OCI-LY3 (cell line): ENCODE measurements around the gene SLC25A33.

ENCODE experiments used
- H2AFZ ChIP-seq: fragments of 200-600, 300-600 bp; shearing (Covaris generic); 2 replicates; pipeline ENCODE4 v1.6.0; 2014; ENCODE audit warnings: antibody characterized with exemption, low read depth, low read length
- H3K27ac ChIP-seq: fragments of 200-600, 300-600 bp; sonication (generic); 2 replicates; pipeline ENCODE4 v1.5.1; 2014; ENCODE audit warnings: mild to moderate bottlenecking, low read length, moderate library complexity, mixed read lengths
- H3K27me3 ChIP-seq: fragments of 200-600, 300-600 bp; sonication (generic); 2 replicates; pipeline ENCODE4 v1.6.1; 2014; ENCODE audit warnings: low read depth, low read length, mixed read lengths
- H3K36me3 ChIP-seq: fragments of 200-600, 300-600 bp; sonication (generic); replicated peaks from 2 replicates; pipeline ENCODE3; 2014; ENCODE audit warnings: low read depth, low read length, mixed read lengths
- H3K4me1 ChIP-seq: fragments of 300-600, 200-600 bp; sonication (generic); 2 replicates; pipeline ENCODE4 v1.6.1; 2014; ENCODE audit warnings: low read length, mixed read lengths
- H3K4me2 ChIP-seq: fragments of 200-600, 300-600 bp; sonication (generic); 2 replicates; pipeline ENCODE4 v1.6.1; 2014; ENCODE audit warnings: low read length, mixed read lengths
- H3K4me3 ChIP-seq: fragments of 300-600, 200-600 bp; sonication (generic); 2 replicates; pipeline ENCODE4 v1.5.1; 2014; ENCODE audit warnings: antibody characterized with exemption, mild to moderate bottlenecking, low read length, moderate library complexity
- H3K79me2 ChIP-seq: fragments of 300-600, 200-600 bp; shearing (Covaris generic); 2 replicates; pipeline ENCODE4 v1.6.1; 2014; ENCODE audit warnings: mild to moderate bottlenecking, low read length, mixed read lengths
- H3K9ac ChIP-seq: fragments of 300-600, 200-600 bp; shearing (Covaris generic); 2 replicates; pipeline ENCODE4 v1.6.0; 2014; ENCODE audit warnings: mild to moderate bottlenecking, low read length, moderate library complexity
- H3K9me3 ChIP-seq: fragments of 200-600, 300-600 bp; shearing (Covaris generic); 2 replicates; pipeline ENCODE4 v1.6.1; 2014; ENCODE audit warnings: low read length, mixed read lengths; ENCODE audit not compliant: insufficient read depth
- H4K20me1 ChIP-seq: fragments of 200-600, 300-600 bp; sonication (generic); 2 replicates; pipeline ENCODE4 v1.6.1; 2016; ENCODE audit warnings: low read length, mixed read lengths; ENCODE audit not compliant: insufficient read depth
- CTCF ChIP-seq: fragments of 200-600, 300-600 bp; sonication (generic); IDR thresholded peaks from 2 replicates; pipeline ENCODE4 v1.5.1; 2014; ENCODE audit warnings: antibody characterized with exemption, low read length, low read depth
- EZH2phosphoT487 ChIP-seq: fragments of 200-600 bp; shearing (Covaris generic); IDR thresholded peaks from 2 replicates; pipeline ENCODE4 v1.6.1; 2018; ENCODE audit warnings: antibody characterized with exemption, mixed run types, low read depth

The SLC25A33 gene

GRCh38 chr1:9538669-9539164, 548 bp upstream of the SLC25A33 start:
- H3K4me1 ChIP-seq = peaks cover 20% of the 10 kb centered on the region
- H3K79me2 ChIP-seq = peaks cover 43% of the 10 kb centered on the region
- H3K4me2 ChIP-seq = peak overlapping the region; percentile 92
- peak overlapping the region; percentile 66 for H3K4me3 ChIP-seq
- no peaks in the 10 kb centered on the region for H3K27me3 ChIP-seq
- H3K9ac ChIP-seq = peak overlapping the region; percentile 59; the same call in 1 of the 2 replicates
- peak overlapping the region; percentile 54; the same call in 1 of the 2 replicates for H3K27ac ChIP-seq
- H3K36me3 ChIP-seq = no peaks in the 10 kb centered on the region
- peak overlapping the region; percentile 92; the same call in 1 of the 2 replicates for H2AFZ ChIP-seq
- TF ChIP-seq EZH2phosphoT487 (no peak), CTCF (no peak)
- peaks cover 13% of the 10 kb centered on the region for H4K20me1 ChIP-seq
- peaks cover 3% of the 10 kb centered on the region; the same call in 1 of the 2 replicates for H3K9me3 ChIP-seq

- Histone ChIP-seq H3K36me3 (no peaks in the 10 kb centered on the region), H3K27ac (peak overlapping the region; percentile 41), H2AFZ (no peak overlapping the region), H3K4me3 (peak overlapping the region; percentile 98), H3K4me2 (peak overlapping the region; percentile 77), H3K79me2 (peaks cover 56% of the 10 kb centered on the region), H3K9me3 (peaks cover 3% of the 10 kb centered on the region; the same call in 1 of the 2 replicates), H4K20me1 (peaks cover 13% of the 10 kb centered on the region), H3K27me3 (no peaks in the 10 kb centered on the region), H3K9ac (peak overlapping the region; percentile 80), H3K4me1 (peaks cover 20% of the 10 kb centered on the region)
- TF ChIP-seq EZH2phosphoT487 (no peak), CTCF (no peak)
Observed at GRCh38 chr1:9539829-9540550, 725 bp downstream of the SLC25A33 start.

- H3K79me2 ChIP-seq = peaks cover 79% of the 10 kb centered on the region
- no peak overlapping the region for H3K27ac ChIP-seq
- H3K9ac ChIP-seq = no peak overlapping the region
Observed at GRCh38 chr1:9542430-9542829, 3.2 kb downstream of the SLC25A33 start.

More at GRCh38 chr1:9542430-9542829, 3.2 kb downstream of the SLC25A33 start:
- Histone ChIP-seq H3K4me1 (peaks cover 20% of the 10 kb centered on the region), H3K4me2 (no peak overlapping the region), H3K9me3 (peaks cover 3% of the 10 kb centered on the region; the same call in 1 of the 2 replicates), H3K36me3 (no peaks in the 10 kb centered on the region), H3K27me3 (no peaks in the 10 kb centered on the region), H2AFZ (no peak overlapping the region), H4K20me1 (peaks cover 20% of the 10 kb centered on the region), H3K4me3 (no peak overlapping the region)
- TF ChIP-seq EZH2phosphoT487 (no peak), CTCF (no peak)
